Naive thymus-derived CD4-positive, alpha-beta T cell (primary cell): ENCODE data around the gene VSIG8. TPM values are rescaled to one million over a fixed set of nuclear protein-coding genes. Genes with fewer than 3 reads are reported as not detected.

ENCODE experiments used
- ATAC-seq: fragments of 150-1000 bp; cut with Tn5 transposase; 2 replicates; pipeline ENCODE4 v1.10.0; 2021; ENCODE audit warnings: mild to moderate bottlenecking, moderate library complexity
- CTCF ChIA-PET: fragments of 350-600 bp; sonication (Branson Sonifier 250); formaldehyde crosslinking; loops from one replicate; lab custom pipeline; 2021; ENCODE audit warnings: antibody characterized with exemption; lab: Charles Lee
- POLR2A ChIA-PET: fragments of 350-600 bp; sonication (Branson Sonifier 250); formaldehyde crosslinking; loops from one replicate; lab custom pipeline; 2021; ENCODE audit warnings: antibody characterized with exemption, inconsistent platforms; lab: Charles Lee
- DNase-seq, 9 donors: peaks; one replicate each; pipeline versions ENCODE4 v3.0.0 to v3.0.0-alpha.2; 2020 to 2022; ENCODE audit warnings: mixed read lengths in 1 of 9
- H3K27ac ChIP-seq: one replicate; pipeline ENCODE4 v1.7.0; 2013; ENCODE audit warnings: mild to moderate bottlenecking, low read depth, low read length, moderate library complexity
- H3K27me3 ChIP-seq, 2 donors: one replicate each; pipeline ENCODE4 v1.7.0; 2013; ENCODE audit warnings: low read length in 2 of 2, mild to moderate bottlenecking in 2 of 2, moderate library complexity in 2 of 2; ENCODE audit not compliant: control insufficient read depth in 2 of 2, insufficient read depth in 2 of 2
- H3K36me3 ChIP-seq, 3 experiments: 1 replicate in 2 of 3; 2 replicates in 1 of 3; pipeline ENCODE4 v1.7.0; 2013; ENCODE audit warnings: low read length in 3 of 3, mild to moderate bottlenecking in 3 of 3, moderate library complexity in 1 of 3; ENCODE audit not compliant: insufficient read depth in 3 of 3, control insufficient read depth in 2 of 3
- H3K4me1 ChIP-seq, 2 donors: one replicate each; pipeline ENCODE4 v1.7.0; 2013; ENCODE audit warnings: low read length in 2 of 2, mild to moderate bottlenecking in 2 of 2, moderate library complexity in 1 of 2; ENCODE audit not compliant: control insufficient read depth in 2 of 2, insufficient read depth in 2 of 2
- H3K4me3 ChIP-seq: 2 replicates; pipeline ENCODE4 v1.7.0; 2013; ENCODE audit warnings: mild to moderate bottlenecking, low read length
- H3K9me3 ChIP-seq, 3 experiments: 1 replicate in 2 of 3; 2 replicates in 1 of 3; pipeline ENCODE4 v1.7.0; 2013; ENCODE audit warnings: low read length in 3 of 3; ENCODE audit not compliant: control insufficient read depth in 2 of 3
- H3K27ac Mint-ChIP-seq, 9 donors: one replicate each; pipeline ENCODE4 v1.8.0; 2020 to 2022; ENCODE audit warnings: mixed read lengths in 9 of 9, mild to moderate bottlenecking in 8 of 9, moderate library complexity in 5 of 9, inconsistent platforms in 2 of 9
- H3K27me3 Mint-ChIP-seq, 5 donors: one replicate each; pipeline ENCODE4 v1.8.0; 2021 to 2022; ENCODE audit warnings: mixed read lengths in 5 of 5, mild to moderate bottlenecking in 1 of 5
- H3K36me3 Mint-ChIP-seq, 5 donors: one replicate each; pipeline ENCODE4 v1.8.0; 2020 to 2022; ENCODE audit warnings: mixed read lengths in 5 of 5, mild to moderate bottlenecking in 3 of 5, inconsistent platforms in 1 of 5
- H3K4me1 Mint-ChIP-seq, 7 donors: one replicate each; pipeline ENCODE4 v1.8.0; 2020 to 2022; ENCODE audit warnings: mixed read lengths in 7 of 7, mild to moderate bottlenecking in 3 of 7, inconsistent platforms in 1 of 7
- H3K4me3 Mint-ChIP-seq, 10 donors: one replicate each; pipeline ENCODE4 v1.8.0; 2020 to 2022; ENCODE audit warnings: mild to moderate bottlenecking in 10 of 10, mixed read lengths in 10 of 10, moderate library complexity in 6 of 10, inconsistent platforms in 2 of 10
- H3K9me3 Mint-ChIP-seq, 11 donors: one replicate each; pipeline ENCODE4 v1.8.0; 2020 to 2022; ENCODE audit warnings: mixed read lengths in 11 of 11, mild to moderate bottlenecking in 4 of 11, inconsistent platforms in 1 of 11, moderate library complexity in 1 of 11
- intact Hi-C, 2 donors: fragments of 100-400 bp; cut with micrococcal nuclease; formaldehyde crosslinking; loops; one replicate each; pipeline ENCODE4 v1.15.1; 2023
- polyA plus RNA-seq, 2 donors: library from polyadenylated mRNA; unstranded; fragments of 300-500 nt; fragmentation: Illumina TruSeq; gene quantifications; one replicate each; pipeline ENCODE4 v1.2.3, GENCODE V29; 2021
- total RNA-seq, 6 experiments: library from RNA in 5 of 6; stranded (reverse) in 5 of 6; gene quantifications; 1 replicate in 5 of 6; 2 replicates in 1 of 6; pipeline ENCODE4 v1.2.3 and lab custom pipeline; 2021 to 2026

VSIG8 gene
- total and polyA plus RNA-seq, 7 experiments from 2014 or later, result not detected

DNA sequence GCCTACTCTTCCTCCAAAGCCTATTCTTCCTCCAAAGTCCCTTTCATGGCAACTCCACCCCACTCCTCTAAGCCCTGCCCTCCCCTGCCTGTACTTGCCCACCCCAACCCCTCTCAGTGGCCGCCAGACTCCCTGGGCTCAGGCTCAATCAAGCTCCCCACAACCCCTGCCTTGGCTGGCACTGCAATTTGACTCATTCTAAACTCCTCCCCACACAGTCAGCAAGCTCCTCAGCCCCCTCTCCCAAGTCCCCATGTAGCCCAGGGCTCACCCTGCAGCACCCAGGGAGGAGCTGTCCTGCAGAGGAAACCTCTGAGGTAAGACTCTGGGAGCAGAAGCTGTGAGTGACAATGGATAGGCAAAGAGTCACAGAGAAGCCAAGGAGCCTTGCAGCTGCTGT is 3.6 kb upstream of the VSIG8 start:
- peaks cover 13 to 24% (median 20%) of the 10 kb centered on the region in 7 donors for H3K4me1 Mint-ChIP-seq
- Histone ChIP-seq H3K36me3 (no peaks in the 10 kb centered on the region), H3K9me3 (no peaks in the 10 kb centered on the region), H3K27ac (no peak overlapping the region), H3K4me1 (peaks cover 3 to 7% of the 10 kb centered on the region in 2 donors), H3K27me3 (no peaks in the 10 kb centered on the region), H3K4me3 (no peak overlapping the region)
- H3K9me3 Mint-ChIP-seq, result peaks cover 0 to 2% (median 0%) of the 10 kb centered on the region in 11 donors
- peaks cover 0 to 3% (median 0%) of the 10 kb centered on the region in 5 donors for H3K36me3 Mint-ChIP-seq
- no peak for DNase-seq
- peak overlapping the region in 1 of 10 donors; percentile 25 for H3K4me3 Mint-ChIP-seq
- H3K27me3 Mint-ChIP-seq, result peaks cover 0 to 8% (median 3%) of the 10 kb centered on the region in 5 donors
- H3K27ac Mint-ChIP-seq, result peak overlapping the region in 1 of 9 donors; percentile 21
- intact Hi-C loops, result no loop called here
- no peak for ATAC-seq
- POLR2A ChIA-PET, result interaction anchor here (1.5 kb wide), 1 partner anchor 13 kb away, joined by 3 read pairs; no protein-coding TSS in a partner anchor
- CTCF ChIA-PET, result interaction anchor here (1.1 kb wide), 1 partner anchor 67 kb away, joined by 4 read pairs; no protein-coding TSS in a partner anchor

DNA sequence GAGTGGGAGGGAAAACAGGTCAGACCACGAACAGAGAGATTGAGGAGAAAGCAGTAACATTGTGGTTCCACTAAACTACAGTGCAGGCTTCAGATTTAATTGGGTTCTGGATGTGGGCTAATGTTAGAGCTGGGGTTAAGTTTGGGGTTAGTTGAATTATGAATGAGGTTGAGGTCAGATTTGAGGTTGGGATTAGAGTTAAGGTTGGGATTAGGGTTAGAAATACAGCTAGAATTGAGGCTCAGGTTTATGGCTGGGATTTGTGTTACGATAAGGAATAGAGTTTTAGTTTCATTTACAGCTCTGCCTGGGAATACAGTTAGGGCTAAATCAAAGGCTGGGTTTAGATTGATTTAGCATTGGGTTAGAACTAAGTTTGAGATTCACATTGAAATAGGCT is 1.8 kb upstream of the VSIG8 start:
- ATAC-seq, result no peak
- peaks cover 13 to 24% (median 20%) of the 10 kb centered on the region in 7 donors for H3K4me1 Mint-ChIP-seq
- peaks cover 0 to 3% (median 0%) of the 10 kb centered on the region in 5 donors for H3K36me3 Mint-ChIP-seq
- H3K27ac ChIP-seq, result no peak overlapping the region
- no peak for DNase-seq
- no peak overlapping the region for H3K27ac Mint-ChIP-seq
- H3K9me3 ChIP-seq, result no peaks in the 10 kb centered on the region
- no peak overlapping the region for H3K4me3 Mint-ChIP-seq
- peaks cover 3 to 7% of the 10 kb centered on the region in 2 donors for H3K4me1 ChIP-seq
- H3K9me3 Mint-ChIP-seq, result peaks cover 0 to 2% (median 0%) of the 10 kb centered on the region in 11 donors
- H3K27me3 Mint-ChIP-seq, result peaks cover 0 to 8% (median 0%) of the 10 kb centered on the region in 5 donors
- no peak overlapping the region for H3K4me3 ChIP-seq
- no peaks in the 10 kb centered on the region for H3K27me3 ChIP-seq
- intact Hi-C loops, result no loop called here
- no peaks in the 10 kb centered on the region for H3K36me3 ChIP-seq
- ChIA-PET CTCF (interaction anchor here (1.2 kb wide), 1 partner anchor 11 kb away, joined by 3 read pairs; no protein-coding TSS in a partner anchor), POLR2A (no interaction called here)

DNA sequence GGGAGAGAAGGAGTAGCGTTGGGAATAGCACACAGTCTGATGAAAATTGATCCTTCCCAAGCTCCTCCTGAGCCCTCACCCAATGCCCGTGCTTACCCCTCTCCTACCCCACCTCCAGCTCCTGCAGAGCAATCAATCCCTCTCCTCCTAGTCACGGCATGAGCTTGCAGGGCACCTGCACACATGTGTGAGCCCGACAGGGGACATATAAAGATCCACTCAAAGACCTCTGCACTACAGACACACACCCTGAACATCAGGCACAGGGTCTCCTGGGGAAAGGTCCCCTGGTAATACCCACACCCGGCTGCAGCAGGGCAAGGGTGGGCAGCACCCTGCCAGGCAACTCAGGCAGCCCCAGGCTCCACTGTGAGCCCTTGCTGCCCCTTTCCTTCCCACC is 426 bp downstream of the VSIG8 start:
- Mint-ChIP-seq H3K27me3 (peaks cover 0 to 7% (median 0%) of the 10 kb centered on the region in 5 donors), H3K4me3 (no peak overlapping the region), H3K4me1 (peaks cover 10 to 18% (median 15%) of the 10 kb centered on the region in 7 donors), H3K9me3 (peaks cover 0 to 2% (median 0%) of the 10 kb centered on the region in 11 donors), H3K27ac (no peak overlapping the region), H3K36me3 (peaks cover 0 to 3% (median 0%) of the 10 kb centered on the region in 5 donors)
- ATAC-seq (no peak), DNase-seq (no peak)
- CTCF ChIA-PET, result no interaction called here
- Histone ChIP-seq H3K9me3 (no peaks in the 10 kb centered on the region), H3K27me3 (no peaks in the 10 kb centered on the region), H3K4me3 (no peak overlapping the region), H3K36me3 (no peaks in the 10 kb centered on the region), H3K27ac (no peak overlapping the region), H3K4me1 (peaks cover 0 to 7% of the 10 kb centered on the region in 2 donors)
- POLR2A ChIA-PET, result no interaction called here
- intact Hi-C loops, result no loop called here

DNA sequence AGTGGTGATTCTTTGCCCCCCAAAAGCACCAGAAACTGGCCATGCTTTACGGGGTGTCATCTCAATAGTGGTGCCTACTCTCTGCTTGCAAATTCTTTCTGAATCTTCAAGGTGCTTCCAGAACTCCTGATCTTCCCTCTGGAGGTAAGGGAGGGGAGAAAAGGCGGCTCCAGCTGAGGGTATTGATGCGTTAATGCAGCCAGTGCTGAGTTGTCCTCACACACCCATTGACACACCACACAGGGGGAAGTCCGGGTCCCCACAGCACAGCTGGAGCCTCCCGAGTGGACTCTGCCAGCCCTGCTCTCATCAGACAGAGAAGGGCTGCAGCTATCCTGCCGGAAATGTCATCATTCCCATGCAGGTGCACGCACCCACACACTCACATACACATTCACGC is 1.2 kb downstream of the VSIG8 start:
- peaks cover 0 to 5% (median 0%) of the 10 kb centered on the region in 5 donors for H3K27me3 Mint-ChIP-seq
- no peak for DNase-seq
- Histone ChIP-seq H3K9me3 (no peaks in the 10 kb centered on the region), H3K4me3 (no peak overlapping the region), H3K27ac (no peak overlapping the region), H3K27me3 (no peaks in the 10 kb centered on the region), H3K4me1 (peaks cover 0 to 1% of the 10 kb centered on the region in 2 donors), H3K36me3 (no peaks in the 10 kb centered on the region)
- H3K9me3 Mint-ChIP-seq, result peaks cover 0 to 2% (median 0%) of the 10 kb centered on the region in 11 donors
- ATAC-seq, result no peak
- ChIA-PET CTCF (no interaction called here), POLR2A (no interaction called here)
- H3K36me3 Mint-ChIP-seq, result peaks cover 0 to 3% (median 0%) of the 10 kb centered on the region in 5 donors
- H3K4me3 Mint-ChIP-seq, result no peak overlapping the region
- H3K27ac Mint-ChIP-seq, result no peak overlapping the region
- peaks cover 2 to 15% (median 10%) of the 10 kb centered on the region in 7 donors for H3K4me1 Mint-ChIP-seq
- intact Hi-C loops, result no loop called here

DNA sequence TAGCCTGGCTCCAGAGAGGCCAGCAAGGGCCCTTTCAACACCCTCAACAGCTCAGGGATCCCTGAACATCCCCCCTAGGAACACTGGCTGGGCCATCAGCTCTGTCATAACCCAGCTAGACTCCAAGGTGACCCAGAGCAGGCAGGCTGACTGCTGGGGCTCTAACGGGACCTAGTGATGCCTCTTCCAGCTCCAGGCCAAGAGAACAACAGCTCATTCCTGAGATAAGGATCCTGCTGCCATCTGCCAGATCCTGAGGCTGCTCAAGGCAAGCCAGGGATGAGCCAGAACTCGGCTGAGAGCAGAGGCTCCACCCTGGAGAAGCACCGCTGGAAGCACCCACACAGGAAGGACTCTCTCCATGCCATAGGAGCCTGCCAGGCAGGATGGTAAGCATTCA is 2.0 kb downstream of the VSIG8 start:
- no peak overlapping the region for H3K27ac Mint-ChIP-seq
- POLR2A ChIA-PET, result no interaction called here

DNA sequence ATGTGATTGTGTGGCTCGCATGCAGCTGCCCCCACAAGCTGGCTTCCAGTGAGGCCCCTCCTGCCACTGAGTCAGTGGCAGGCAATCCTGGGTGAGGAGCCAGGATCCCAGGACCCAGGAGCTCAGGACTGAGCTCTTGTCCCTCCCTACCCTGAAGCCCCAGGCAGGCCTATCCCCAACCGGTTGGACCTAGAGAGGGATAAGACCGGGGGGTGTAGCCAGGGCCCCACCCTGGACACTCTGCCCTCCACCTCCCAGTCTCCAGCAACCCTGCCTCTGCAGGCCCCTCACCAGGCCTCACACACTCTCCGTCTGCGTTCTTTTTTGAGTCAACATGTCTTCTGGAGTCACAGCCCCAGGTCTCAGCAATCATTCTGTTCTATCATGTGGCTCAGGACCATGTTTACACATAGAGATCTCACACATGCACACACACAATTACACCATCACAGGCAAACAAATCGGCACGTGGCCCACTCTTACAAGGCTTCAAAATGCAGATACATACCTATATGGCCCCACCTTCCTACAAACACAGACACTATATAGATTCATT is 2.6 kb downstream of the VSIG8 start:
- ChIA-PET POLR2A (no interaction called here), CTCF (no interaction called here)
- Histone ChIP-seq H3K27ac (no peak overlapping the region), H3K9me3 (no peaks in the 10 kb centered on the region), H3K4me1 (peaks cover 0 to 3% of the 10 kb centered on the region in 2 donors), H3K4me3 (no peak overlapping the region), H3K27me3 (no peaks in the 10 kb centered on the region), H3K36me3 (no peaks in the 10 kb centered on the region)
- peaks cover 0 to 10% (median 0%) of the 10 kb centered on the region in 5 donors for H3K27me3 Mint-ChIP-seq
- H3K27ac Mint-ChIP-seq, result no peak overlapping the region
- H3K36me3 Mint-ChIP-seq, result peaks cover 0 to 3% (median 0%) of the 10 kb centered on the region in 5 donors
- peaks cover 4 to 13% (median 9%) of the 10 kb centered on the region in 7 donors for H3K4me1 Mint-ChIP-seq
- ATAC-seq, result no peak
- H3K4me3 Mint-ChIP-seq, result no peak overlapping the region
- H3K9me3 Mint-ChIP-seq, result peaks cover 0 to 2% (median 0%) of the 10 kb centered on the region in 11 donors
- intact Hi-C loops, result no loop called here
- no peak for DNase-seq

More for the DNA sequence above, 2.0 kb downstream of the VSIG8 start:
- Histone ChIP-seq H3K27ac (no peak overlapping the region), H3K9me3 (no peaks in the 10 kb centered on the region), H3K4me3 (no peak overlapping the region), H3K27me3 (no peaks in the 10 kb centered on the region), H3K36me3 (no peaks in the 10 kb centered on the region), H3K4me1 (peaks cover 0 to under 1% of the 10 kb centered on the region in 2 donors)
- intact Hi-C loops, result no loop called here
- Mint-ChIP-seq H3K36me3 (peaks cover 0 to 3% (median 0%) of the 10 kb centered on the region in 5 donors), H3K27me3 (peaks cover 0 to 5% (median 0%) of the 10 kb centered on the region in 5 donors), H3K9me3 (peaks cover 0 to 2% (median 0%) of the 10 kb centered on the region in 11 donors), H3K4me3 (no peak overlapping the region), H3K4me1 (peaks cover under 1 to 10% (median 5%) of the 10 kb centered on the region in 7 donors)
- DNase-seq, result no peak
- CTCF ChIA-PET, result no interaction called here
- ATAC-seq, result no peak
